IPS-NIHi7 (cell line): Measurements from ENCODE around the gene SCYGR4.
"Not testable (repeated sequence)": the region's sequence is repeated elsewhere in the genome, so short reads cannot be mapped to it uniquely, and the experiment has no call there.

Experiments
- DNase-seq: peaks from one replicate; pipeline ENCODE4 v3.0.0; 2012; ENCODE audit warnings: mixed read lengths; ENCODE audit errors: extremely low spot score

Gene SCYGR4

DNA sequence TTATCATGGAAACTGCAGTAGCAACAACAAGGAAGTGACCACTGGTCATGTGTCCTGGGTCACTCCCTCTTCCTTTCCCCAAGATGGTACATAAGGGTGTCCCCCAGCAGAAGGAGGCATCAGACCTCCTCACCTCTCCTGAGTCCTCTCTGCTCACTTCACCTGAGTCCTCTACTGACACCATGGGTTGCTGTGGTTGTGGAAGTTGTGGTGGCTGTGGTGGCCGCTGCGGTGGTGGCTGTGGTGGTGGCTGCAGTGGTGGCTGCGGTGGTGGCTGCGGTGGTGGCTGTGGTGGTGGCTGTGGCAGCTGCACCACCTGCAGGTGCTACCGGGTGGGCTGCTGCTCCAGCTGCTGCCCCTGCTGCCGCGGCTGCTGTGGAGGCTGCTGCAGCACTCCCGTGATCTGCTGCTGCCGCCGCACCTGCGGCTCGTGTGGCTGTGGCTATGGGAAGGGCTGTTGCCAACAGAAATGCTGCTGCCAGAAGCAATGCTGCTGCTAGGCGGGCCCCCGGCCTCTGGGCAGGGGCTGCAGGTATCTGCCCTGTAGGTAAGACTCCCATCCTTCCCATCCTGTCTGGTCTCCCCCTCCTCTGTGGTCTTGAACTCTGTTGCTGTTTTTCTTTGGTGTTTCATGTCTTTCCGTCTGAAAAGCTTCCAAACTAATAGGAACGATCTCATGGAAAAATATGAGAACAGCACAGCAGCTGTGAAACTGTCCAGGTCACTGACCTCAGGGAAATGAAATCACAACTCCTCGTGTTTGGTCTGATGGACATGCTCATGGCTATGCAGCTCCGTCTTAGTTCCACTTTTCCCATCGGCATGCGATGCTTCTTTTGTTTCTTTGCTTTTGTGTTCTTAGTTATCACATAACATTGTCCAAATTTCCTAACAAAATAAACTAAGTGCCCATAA, at the start of gene SCYGR4:
Gene SCYGR4, plus strand, starts transcription at position 183 of the 915 bp plus-strand sequence. Its CDS starts 0 bp downstream, at position 183.
- DNase-seq: no peak

GRCh38 chr2:227568852-227569169, 48.5 kb upstream of the SCYGR4 start:
- no peak for DNase-seq

DNA sequence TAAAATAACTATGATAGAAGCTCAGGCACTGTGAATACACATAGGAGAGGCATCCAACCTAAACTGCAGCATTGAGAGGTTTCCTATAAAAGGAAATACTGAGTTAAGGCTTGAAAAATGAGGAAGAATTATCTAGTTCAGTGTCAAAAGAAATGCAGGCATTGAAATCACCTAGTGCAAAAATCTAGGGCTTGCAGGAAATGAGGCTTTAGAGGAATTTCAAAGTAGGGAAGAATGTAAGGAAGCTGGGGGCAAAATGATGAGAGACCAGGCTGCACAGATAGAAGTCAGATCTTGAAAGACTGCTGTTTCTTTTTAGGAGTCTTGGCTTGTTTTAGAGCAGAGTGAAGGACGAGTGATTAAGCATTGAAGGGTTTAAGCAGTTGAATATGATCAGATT, 46.7 kb upstream of the SCYGR4 start:
- DNase-seq: no peak

- no peak for DNase-seq
Observed at GRCh38 chr2:227576110-227576509, 41.2 kb upstream of the SCYGR4 start.

DNA sequence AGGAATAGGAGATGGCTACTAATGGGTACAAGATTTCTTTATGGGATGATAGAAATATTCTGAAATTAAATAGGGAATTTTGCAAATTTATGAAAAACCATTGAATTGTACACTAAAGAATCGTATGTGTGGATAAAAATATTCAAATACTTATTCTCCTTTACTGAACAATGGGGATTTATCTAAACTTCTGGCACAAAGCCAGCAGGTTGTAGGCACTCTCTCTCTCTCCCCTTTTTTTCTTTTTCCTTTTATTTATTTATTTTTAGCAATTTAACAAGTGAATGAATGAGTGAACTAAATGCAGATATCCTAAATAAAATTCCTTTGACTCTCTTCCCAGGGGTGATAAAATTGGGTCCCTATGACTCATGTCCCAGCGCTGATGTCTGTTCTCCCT, 40.5 kb upstream of the SCYGR4 start:
- DNase-seq: no peak

DNA sequence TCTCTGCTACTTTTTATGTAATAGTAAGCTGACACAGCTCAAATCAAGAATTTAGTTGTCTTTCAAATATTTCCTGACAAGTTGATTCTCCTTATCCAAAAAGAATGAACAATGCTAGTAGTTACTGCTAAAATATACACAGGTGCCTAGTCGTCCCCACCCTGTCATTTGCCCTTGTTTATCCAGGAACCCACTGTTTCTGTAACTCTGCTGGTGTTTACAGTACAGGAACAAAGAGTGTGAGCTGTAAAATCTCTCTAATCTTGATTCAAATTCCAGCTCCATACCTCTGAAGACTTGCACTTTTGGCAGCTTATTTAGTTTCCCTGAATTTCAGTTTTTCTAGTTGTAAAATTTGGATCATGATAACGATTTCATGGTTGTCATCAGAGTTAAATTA, 39.7 kb upstream of the SCYGR4 start:
- no peak for DNase-seq

- DNase-seq: no peak
Observed at GRCh38 chr2:227578642-227579041, 38.7 kb upstream of the SCYGR4 start.

DNA sequence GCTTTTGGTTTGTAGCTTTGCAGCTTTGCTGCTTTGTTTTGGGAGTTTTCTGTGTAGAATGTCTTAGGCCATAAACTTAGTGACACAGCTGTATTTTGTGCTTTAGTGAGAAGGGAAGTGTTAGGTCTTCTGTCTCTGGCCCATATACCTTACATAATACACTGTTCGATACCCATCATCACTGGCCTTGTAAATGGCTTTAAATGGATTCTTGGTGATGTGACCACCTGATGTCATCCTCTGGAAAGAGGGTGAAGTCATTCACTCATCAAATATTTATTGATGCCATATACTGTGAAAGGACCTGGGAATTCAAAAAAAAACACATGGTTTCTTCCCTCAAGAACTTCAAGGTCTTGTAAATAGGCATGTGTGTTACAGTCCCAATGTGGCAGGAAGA, 37.5 kb upstream of the SCYGR4 start:
- DNase-seq: no peak

- no peak for DNase-seq
Observed at GRCh38 chr2:227582369-227582768, 34.9 kb upstream of the SCYGR4 start.

DNA sequence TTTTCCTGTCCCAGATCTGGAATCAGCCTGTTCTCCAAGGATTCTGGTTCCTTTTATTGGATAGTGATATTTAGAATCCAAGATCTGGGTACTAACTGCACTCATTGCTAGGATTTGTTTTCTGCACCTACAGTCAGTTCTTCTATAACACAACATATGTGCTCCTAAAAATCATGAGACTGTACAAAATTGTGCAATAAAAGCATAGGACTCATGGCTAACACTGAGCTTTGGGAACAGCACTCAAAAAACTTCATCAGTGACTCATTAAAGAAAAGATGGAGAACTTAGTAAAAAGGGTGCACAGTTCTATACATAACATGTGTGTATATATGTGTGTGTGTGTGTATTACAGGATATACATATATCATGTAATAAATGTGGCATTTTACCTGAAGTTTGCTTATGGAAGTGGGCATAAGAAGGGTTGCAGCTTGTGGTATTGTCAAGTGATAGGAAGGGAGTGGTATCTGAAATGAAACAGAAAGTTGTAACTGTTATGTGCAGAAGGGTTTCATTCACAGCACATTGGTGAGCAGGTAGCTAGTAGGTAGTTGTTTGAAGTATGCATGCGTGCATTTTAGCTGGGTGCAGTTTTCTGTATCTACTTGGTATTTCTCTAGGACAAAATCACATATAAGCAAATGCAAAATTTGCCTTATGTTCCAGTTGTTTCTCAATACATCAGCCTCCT, 24.5 kb upstream of the SCYGR4 start:
- no peak for DNase-seq

- peak; percentile 43 for DNase-seq
Observed at GRCh38 chr2:227595797-227596196, 21.5 kb upstream of the SCYGR4 start.

DNA sequence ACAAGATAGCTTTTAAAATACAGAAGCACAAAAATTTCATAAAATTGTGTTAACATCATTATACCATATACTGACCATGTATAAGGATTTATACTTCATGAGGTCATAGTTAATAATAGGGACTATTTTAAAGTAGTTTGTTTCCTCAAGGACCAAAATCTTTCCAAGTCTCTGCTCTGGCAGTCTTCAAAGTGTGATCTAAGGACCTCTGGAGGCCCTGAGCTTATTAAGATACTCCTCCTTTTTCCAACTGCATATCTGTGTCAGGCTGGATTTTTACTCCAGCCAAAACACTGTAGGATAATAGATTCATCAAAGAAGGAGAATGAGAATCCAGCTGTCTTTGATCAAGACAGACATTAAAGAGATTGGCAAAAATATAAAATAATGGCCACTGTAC, 20.3 kb upstream of the SCYGR4 start:
- DNase-seq: no peak

DNA sequence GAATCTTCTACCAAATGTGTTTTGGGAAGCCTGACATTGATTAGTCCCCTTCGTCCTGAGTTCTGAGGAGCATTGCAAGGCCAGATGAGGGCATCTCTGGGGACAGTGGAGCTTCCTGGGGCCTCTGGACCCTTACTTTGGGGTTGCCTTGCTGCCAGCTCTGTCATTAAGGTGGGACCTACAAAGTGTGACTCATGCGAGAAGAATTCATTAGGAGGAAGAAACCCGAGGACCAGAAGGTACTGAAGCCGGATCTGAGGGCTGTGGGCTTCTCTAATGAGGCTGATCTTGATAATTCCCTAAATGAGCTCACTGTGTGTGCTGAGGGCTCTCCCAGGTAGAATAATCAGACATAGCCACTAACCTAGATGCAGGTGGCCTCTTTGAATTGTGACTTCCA, 19.3 kb upstream of the SCYGR4 start:
- peak; percentile 51 for DNase-seq

GRCh38 chr2:227598835-227599503, 18.3 kb upstream of the SCYGR4 start, which contains the start of gene SCYGR2:
Gene SCYGR2, plus strand, starts transcription at chr2:227598893. Its CDS starts 0 bp downstream, at chr2:227598893.
- not testable (repeated sequence) for DNase-seq

- DNase-seq: no peak
Observed at GRCh38 chr2:227602358-227602757, 14.9 kb upstream of the SCYGR4 start.

DNA sequence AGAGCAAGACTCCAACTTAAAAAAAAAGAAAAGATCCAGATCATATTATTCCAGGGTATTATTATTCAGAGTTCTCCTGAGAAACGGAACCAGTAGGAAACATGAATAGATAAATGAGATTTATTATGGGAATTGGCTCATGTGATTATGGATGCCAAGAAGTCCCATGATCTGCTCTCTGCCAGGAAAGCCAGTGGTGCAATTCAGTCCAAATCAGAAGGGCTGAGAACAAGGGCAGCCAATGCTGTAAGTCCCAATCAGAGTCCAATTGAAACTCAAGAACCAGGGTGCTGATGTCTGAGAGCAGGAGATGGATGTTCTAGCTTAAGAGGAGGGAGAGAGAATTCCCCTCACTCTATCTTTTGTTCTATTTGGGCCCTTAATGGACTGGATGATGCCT, 10.8 kb upstream of the SCYGR4 start:
- DNase-seq: no peak

- no peak for DNase-seq
Observed at GRCh38 chr2:227607941-227608340, 9.4 kb upstream of the SCYGR4 start.

DNA sequence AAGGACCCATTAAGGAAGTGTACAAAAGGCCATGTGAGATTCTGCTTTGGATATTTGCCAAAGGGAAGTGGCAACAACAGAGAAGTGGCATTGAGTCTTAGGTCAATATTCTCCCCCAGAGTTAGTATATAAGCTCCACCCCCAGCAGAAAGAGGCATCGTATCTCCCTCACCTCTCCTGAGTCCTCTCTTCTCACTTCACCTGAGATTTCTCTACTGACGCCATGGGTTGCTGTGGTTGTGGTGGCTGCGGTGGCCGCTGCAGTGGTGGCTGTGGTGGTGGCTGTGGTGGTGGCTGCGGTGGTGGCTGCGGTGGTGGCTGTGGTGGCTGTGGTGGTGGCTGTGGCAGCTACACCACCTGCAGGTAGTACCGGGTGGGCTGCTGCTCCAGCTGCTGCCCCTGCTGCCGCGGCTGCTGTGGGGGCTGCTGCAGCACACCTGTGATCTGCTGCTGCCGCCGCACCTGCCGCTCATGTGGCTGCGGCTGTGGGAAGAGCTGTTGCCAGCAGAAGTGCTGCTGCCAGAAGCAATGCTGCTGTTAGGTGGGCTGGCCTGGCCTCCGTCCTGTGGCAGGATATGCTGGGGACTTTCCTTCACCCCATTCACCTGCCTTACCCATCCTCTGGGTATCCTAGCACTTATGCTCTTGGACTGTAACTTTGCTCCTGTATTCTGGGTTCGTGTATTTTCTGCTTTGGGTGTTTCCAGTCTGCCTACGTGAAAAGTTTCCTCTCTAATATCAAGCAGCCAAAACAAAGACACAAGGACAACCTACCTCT, 8.5 kb upstream of the SCYGR4 start:
- DNase-seq: no peak

DNA sequence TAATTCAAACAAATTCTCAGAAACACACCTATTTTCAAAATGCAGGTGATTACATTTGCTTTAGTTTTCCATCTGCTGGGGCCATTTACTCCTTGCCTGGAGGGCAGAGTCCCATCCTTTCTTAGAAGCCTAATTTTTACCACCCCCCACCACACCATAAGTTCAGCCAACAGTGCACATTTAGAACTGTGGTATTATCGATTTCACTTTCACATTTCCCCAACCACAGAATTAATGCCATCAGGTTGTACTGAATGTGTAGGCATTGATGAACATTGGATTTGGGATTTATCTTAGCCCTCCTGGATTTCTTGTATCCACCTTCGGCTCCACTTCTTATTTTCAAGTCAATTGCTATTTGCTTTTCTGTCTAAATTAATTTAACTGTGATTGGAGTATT, 7.2 kb upstream of the SCYGR4 start:
- no peak for DNase-seq

GRCh38 chr2:227612546-227613271, 4.6 kb upstream of the SCYGR4 start:
- no peak for DNase-seq

DNA sequence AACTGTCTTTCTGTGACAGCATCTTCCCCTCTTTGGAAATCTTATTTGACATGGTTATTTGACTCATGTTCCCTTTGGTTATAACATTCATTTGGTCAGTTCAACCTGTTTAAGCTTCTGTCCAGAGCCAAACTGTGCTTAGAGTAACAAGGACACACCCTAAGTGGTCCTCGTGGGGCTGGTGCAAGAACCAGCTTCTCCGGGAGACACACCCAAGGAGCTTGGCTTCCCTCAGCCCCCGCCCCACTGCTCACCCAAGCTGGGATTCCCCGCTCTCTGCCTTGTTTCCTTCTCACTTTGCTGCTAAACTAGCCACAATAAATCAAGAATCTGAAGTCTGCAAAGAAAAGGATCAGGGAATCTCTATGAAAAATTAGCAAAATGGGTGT, 4.0 kb upstream of the SCYGR4 start:
- no peak for DNase-seq
